HG02588 (cell line): ENCODE data around the gene PCBP2.

ENCODE experiments used
- ATAC-seq: cut with Tn5 transposase; IDR thresholded peaks from one replicate; pipeline ENCODE4 v1.9.1; 2021; ENCODE audit warnings: mild to moderate bottlenecking, moderate library complexity; ENCODE audit not compliant: unreplicated experiment

The PCBP2 gene

DNA sequence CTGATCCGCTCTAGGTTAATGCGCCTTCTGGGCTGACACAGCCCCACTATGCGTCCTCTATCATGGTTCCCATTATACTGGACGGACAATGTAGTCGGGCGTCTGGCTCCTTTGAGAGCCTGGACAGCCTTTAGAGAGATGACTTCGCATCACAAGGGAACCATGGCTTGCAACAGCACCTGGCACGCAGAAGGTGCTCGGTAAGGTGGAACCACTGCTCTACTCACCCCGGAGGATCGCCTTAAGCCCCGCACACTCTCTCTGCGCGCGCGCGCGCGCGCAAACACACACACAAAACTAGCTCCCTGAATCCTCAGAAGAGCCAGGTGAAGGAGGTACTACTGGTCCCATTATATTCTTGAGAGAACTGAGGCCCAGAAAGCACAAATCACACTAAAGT lies 40.3 kb downstream of the PCBP2 start:
- no peak for ATAC-seq

DNA sequence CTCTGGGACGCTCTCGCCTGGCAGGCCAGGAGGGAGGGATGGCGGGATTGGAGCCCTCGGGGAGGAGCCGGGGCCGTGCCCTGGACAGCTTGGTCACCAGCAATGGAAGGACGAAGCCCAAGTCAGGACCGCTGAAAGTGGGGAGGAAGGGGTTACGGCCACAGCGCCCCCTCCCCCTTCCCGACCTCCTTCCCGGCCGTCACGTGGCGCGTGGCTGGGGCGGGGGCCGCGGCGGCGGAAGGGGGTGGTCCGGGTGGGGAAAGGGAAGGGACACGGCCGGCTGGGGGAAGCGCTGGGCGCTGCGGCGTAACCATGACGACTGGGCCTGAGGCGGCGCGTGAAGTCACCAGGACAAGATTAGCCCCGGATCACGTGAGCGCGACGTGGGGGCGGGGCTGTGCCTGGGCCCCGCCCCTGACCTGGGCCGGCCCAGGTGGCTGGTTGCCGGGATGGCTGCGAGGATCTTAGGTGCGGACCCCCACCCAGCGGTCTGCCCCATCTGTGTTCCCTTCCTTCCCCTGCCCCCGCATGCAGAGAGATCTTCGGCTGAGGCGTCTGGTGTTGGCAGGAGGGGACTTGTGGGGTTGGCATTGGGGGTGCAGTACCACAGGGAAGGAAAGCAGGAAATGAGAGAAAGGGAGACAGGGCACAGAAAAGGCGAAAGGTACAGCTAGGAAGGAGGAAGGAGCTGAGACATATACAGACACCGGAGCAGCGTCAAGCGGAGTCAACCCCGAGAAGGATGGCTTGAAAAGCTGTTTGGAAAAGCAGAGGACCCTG lies 41.1 kb downstream of the PCBP2 start:
- peak; percentile 95 for ATAC-seq

- ATAC-seq: no peak
These were observed 41.9 kb downstream of the PCBP2 start for GRCh38 chr12:53493610-53494391.

- ATAC-seq: no peak
These were observed 44.2 kb downstream of the PCBP2 start for GRCh38 chr12:53495903-53496751.

DNA sequence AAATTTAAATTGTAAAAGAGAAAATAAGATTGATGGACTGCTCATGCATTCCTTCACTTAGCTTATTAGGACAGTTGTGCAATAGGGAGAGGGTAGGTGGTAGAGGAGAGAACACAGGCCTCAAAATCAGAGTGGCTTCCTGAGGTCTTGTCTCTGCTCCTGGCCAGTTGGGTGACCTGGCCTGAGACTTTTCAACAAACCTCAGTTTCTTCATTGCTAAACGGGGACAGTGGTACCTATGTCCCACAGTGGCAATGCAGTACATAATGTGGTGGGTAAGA lies 44.8 kb downstream of the PCBP2 start:
- no peak for ATAC-seq

- ATAC-seq: no peak
These were observed 45.6 kb downstream of the PCBP2 start for GRCh38 chr12:53497461-53497860.

DNA sequence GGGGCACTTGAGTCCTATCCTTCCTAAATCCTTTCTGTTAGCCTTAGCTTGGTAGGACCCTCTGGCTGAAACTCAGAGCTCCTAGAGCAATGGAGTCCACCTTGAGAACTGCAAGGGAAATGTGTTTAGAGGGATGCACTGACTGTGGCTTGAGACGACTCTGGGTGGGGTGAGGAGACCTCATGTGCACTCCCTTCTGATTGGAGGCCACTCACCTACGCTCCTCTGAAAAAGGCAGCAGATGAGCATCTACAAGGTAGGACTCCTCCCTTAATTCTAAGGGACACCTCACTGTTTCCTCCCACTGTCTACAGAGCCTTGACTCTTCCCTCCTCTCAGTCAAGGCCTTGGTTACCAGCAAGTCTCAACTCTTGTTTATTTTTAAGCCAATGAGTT lies 46.3 kb downstream of the PCBP2 start:
- no peak for ATAC-seq

DNA sequence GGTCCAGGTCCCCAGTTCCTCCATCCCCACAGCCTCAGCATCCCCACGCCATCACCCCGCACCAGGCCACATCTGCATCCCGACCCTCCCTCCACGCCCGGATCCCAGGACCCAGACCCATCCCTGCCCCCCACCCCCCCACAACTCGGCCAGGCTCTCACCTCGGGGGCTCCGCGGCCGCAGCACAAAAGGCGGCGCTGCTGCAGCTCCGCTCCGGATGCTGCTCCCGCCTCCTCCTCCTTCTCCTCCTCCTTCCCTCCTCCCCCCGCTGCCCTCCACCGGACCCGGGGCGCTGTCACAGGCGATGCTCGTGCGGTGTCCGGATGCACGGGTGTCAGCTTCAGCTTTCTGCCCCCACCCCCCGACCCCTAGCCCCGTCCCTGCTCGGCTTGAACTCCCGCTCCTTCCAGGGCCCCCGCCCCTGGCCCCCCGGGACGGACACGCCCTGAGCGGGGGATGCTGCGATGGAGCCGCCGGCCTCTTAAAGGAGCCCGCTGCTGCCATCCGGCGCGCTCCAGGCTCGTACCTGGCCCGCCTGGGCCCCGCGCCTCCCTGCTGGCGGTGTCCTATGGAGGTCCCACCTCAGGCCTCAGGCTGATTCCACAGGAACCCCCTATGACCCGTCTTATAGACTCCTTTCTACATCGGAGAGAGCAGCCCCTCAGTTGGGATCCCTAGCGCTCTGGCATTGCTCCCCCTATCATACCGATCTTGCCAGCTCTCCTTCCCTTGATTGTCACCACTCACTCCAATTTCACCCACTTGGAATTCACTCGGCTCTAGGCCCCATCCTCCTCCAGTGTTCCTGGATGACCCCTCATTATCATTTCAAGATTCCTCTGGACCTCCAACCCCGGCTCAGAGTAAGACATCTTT lies 47.6 kb downstream of the PCBP2 start, which contains the start of gene MAP3K12:
MAP3K12 (minus strand) TSS at position 193 of the 876 bp plus-strand sequence. CDS start 12,067 bp downstream, outside the sequence.
- ATAC-seq: no peak

DNA sequence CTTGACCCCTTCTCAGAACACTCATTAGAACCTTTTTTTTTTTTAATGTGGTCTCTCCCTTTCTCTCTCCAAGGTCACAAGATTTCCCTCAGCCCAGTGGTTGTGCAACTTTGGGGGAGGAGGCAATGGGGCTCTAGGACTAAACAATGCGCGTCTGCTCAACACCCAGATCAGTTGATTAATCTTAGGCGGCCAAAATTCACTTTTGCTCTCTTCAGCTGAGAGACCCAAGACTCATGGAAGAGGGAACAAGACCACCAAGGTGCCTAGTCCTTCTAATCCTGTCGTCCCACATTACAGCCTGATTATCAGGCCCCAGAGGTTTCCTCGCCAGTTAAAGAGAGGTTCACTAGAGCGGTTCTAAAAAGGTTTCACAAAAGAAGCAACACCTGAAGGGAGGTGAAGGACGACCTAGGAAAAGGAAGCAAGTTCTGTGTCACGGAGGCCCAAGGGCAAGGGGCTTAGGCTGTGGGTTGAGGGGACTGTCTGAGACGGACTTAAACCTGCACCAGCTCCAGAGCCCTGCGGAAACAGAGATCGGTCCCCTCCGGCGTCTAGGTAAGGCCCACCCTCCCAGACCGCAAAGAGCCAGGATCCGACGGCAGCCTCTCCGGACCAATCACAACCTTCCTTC lies 48.4 kb downstream of the PCBP2 start:
- ATAC-seq: no peak

DNA sequence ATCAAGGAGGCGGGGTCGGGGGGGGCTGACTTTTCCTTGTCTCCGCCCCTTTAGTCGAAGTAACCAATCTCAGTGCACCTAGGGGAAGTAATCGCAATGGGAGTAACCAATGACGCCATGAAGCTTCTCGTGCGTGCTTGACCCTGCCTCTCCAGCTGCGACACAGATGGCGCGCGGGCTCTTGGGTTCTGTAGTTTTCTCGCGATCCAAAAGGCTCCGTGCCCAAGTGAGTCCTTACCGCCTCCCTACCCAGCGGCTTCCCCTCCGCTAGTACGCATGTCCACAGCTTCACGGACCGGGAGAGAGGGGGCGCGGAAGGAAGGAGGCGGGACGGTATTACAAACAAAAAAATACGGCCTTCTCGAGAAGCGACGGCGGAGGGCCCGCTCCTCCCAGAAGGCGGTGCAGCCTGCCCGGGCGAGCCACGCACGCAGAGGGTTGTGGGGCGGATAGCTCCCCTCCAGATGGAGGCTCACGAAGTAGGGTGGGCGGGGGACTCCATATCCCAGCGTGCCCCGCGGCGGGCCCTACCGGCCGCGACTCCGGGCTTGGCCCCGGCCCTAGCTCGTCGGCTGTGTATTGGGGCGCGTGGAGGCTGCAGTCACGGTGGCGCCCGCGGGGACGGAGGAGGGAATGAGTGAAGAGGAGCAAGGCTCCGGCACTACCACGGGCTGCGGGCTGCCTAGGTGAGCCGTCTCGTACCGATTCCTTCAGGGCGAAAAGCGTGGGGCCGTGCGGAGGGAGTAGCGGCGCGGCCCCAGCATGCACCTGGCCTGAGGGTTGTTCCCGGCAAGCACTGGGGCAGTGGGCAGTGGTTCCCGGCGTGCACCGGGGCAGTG lies 49.1 kb downstream of the PCBP2 start, which contains the start of gene TARBP2:
TARBP2 (plus strand) TSS at position 508 of the 839 bp plus-strand sequence; CDS start at position 634, 126 bp downstream.
- peak; percentile 78 for ATAC-seq

DNA sequence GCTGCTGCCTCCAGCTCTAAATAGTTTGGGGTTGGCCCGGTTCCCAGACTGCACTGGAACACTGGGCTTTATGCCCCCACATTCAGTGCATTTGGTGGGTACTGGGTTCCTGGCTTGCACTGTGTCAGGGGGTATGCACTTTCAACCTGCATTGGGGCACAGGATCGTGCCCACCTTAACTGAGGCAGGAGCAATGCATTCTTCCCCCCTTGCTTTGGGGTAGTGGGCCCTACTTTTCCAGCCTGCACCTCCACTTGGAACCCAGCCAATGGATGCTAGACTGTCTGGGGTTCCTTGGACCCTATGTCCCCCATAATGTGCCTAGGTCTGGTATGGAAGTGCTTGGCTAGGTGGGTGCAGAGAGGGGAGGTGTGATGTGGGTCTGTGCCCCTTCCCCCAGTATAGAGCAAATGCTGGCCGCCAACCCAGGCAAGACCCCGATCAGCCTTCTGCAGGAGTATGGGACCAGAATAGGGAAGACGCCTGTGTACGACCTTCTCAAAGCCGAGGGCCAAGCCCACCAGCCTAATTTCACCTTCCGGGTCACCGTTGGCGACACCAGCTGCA lies 49.8 kb downstream of the PCBP2 start:
- no peak for ATAC-seq

GRCh38 chr12:53502331-53502730 lies 50.4 kb downstream of the PCBP2 start:
- ATAC-seq: no peak

GRCh38 chr12:53502983-53503728 lies 51.3 kb downstream of the PCBP2 start:
- no peak for ATAC-seq

DNA sequence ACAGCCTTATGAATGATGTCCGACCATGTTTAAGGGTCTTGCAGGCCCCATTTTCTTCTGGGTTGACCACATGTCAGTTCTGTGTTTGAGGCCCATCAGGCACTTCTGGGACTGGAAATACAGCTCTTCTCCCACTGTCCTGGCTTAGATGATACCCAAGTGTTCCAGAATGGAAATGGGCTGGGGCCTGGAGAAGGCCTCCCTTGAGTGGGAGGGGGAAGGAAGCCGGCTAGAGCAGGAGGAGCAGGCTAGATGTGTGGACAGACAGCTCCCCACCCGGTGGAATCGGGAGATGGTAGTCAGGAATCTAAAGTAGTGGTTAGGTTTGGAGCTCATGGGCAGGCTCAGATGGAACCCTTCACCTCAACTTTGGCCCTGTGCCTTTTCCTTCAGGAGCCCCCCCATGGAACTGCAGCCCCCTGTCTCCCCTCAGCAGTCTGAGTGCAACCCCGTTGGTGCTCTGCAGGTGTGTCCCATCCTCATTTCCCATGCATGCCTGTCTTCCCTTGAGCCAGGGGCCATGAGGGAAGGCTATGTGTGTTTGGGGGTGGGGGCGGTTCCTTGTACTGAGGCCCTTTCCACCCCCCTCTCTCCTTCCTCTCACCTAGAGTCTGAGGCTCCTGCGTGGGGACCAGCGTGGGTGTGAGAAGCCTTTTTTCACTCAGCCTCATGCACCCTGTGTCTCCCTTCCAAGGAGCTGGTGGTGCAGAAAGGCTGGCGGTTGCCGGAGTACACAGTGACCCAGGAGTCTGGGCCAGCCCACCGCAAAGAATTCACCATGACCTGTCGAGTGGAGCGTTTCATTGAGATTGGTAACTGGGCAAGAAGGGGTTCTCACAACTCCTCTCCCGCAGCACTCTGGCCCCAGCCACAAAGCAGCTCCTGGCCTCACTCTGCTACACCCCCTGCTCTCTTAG lies 52.4 kb downstream of the PCBP2 start:
- ATAC-seq: no peak

DNA sequence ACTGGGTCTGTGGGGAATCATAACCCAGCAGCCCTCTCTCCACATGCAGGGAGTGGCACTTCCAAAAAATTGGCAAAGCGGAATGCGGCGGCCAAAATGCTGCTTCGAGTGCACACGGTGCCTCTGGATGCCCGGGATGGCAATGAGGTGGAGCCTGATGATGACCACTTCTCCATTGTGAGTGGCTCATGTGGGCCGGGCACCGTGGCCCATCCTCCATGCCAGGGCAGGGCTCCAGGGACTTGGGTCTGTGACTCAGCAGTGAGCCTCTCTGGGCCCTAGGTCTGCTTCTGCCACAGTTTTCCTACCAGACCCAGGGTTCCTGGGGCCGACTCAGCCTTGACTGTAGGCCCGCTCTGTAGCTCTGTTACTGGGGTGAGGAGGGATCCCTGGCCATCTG lies 53.2 kb downstream of the PCBP2 start:
- ATAC-seq: no peak

GRCh38 chr12:53505555-53506449 lies 53.9 kb downstream of the PCBP2 start:
- ATAC-seq: no peak
